Measurements from ENCODE around the gene MLH3.

The MLH3 gene

GRCh38 chr14:75048101-75048500 lies 3.2 kb downstream of the MLH3 start:
- H3K4me1 ChIP-seq (ENCODE audit: control insufficient read depth, insufficient read depth, low read length), result peaks cover 46% of the 10 kb centered on the region
- H3K36me3 ChIP-seq (ENCODE audit: insufficient read depth, low read length), result peaks cover 4% of the 10 kb centered on the region
- H3K9ac ChIP-seq (ENCODE audit: low read depth, low read length), result no peak overlapping the region
- no peaks in the 10 kb centered on the region for H3K9me3 ChIP-seq (replicated peaks; ENCODE audit: low read length)
- H3K27me3 ChIP-seq (ENCODE audit: control insufficient read depth, insufficient read depth, low read length), result no peaks in the 10 kb centered on the region
- no peak overlapping the region for H3K4me2 ChIP-seq (ENCODE audit: low read length)
- H3K4me3 ChIP-seq (ENCODE audit: low read length), result no peak overlapping the region

- Histone ChIP-seq H3K4me1 (ENCODE audit: control insufficient read depth, insufficient read depth, low read length) (peaks cover 46% of the 10 kb centered on the region), H3K36me3 (ENCODE audit: insufficient read depth, low read length) (peaks cover 4% of the 10 kb centered on the region), H3K4me3 (ENCODE audit: low read length) (no peak overlapping the region), H3K9me3 (replicated peaks; ENCODE audit: low read length) (no peaks in the 10 kb centered on the region), H3K4me2 (ENCODE audit: low read length) (no peak overlapping the region), H3K27me3 (ENCODE audit: control insufficient read depth, insufficient read depth, low read length) (no peaks in the 10 kb centered on the region), H3K9ac (ENCODE audit: low read depth, low read length) (no peak overlapping the region)
Observed at GRCh38 chr14:75047506-75047905, 3.8 kb downstream of the MLH3 start.

- H3K9ac ChIP-seq (ENCODE audit: low read depth, low read length), result no peak overlapping the region
- no peaks in the 10 kb centered on the region for H3K9me3 ChIP-seq (replicated peaks; ENCODE audit: low read length)
- no peak overlapping the region for H3K4me2 ChIP-seq (ENCODE audit: low read length)
- peaks cover 4% of the 10 kb centered on the region for H3K36me3 ChIP-seq (ENCODE audit: insufficient read depth, low read length)
- H3K4me1 ChIP-seq (ENCODE audit: control insufficient read depth, insufficient read depth, low read length), result peaks cover 50% of the 10 kb centered on the region
- H3K27me3 ChIP-seq (ENCODE audit: control insufficient read depth, insufficient read depth, low read length), result no peaks in the 10 kb centered on the region
- H3K4me3 ChIP-seq (ENCODE audit: low read length), result no peak overlapping the region
Observed at GRCh38 chr14:75046899-75047298, 4.4 kb downstream of the MLH3 start.

GRCh38 chr14:75046275-75046674 lies 5.0 kb downstream of the MLH3 start:
- peaks cover 7% of the 10 kb centered on the region for H3K36me3 ChIP-seq (ENCODE audit: insufficient read depth, low read length)
- no peaks in the 10 kb centered on the region for H3K9me3 ChIP-seq (replicated peaks; ENCODE audit: low read length)
- H3K4me2 ChIP-seq (ENCODE audit: low read length), result no peak overlapping the region
- no peak overlapping the region for H3K4me3 ChIP-seq (ENCODE audit: low read length)
- H3K4me1 ChIP-seq (ENCODE audit: control insufficient read depth, insufficient read depth, low read length), result peaks cover 55% of the 10 kb centered on the region
- H3K27me3 ChIP-seq (ENCODE audit: control insufficient read depth, insufficient read depth, low read length), result no peaks in the 10 kb centered on the region
- no peak overlapping the region for H3K9ac ChIP-seq (ENCODE audit: low read depth, low read length)

- Histone ChIP-seq H3K4me1 (ENCODE audit: control insufficient read depth, insufficient read depth, low read length) (peaks cover 41% of the 10 kb centered on the region), H3K4me2 (ENCODE audit: low read length) (peak overlapping the region; percentile 11), H3K4me3 (ENCODE audit: low read length) (no peak overlapping the region), H3K27me3 (ENCODE audit: control insufficient read depth, insufficient read depth, low read length) (no peaks in the 10 kb centered on the region), H3K9me3 (replicated peaks; ENCODE audit: low read length) (no peaks in the 10 kb centered on the region), H3K9ac (ENCODE audit: low read depth, low read length) (no peak overlapping the region), H3K36me3 (ENCODE audit: insufficient read depth, low read length) (peaks cover 8% of the 10 kb centered on the region)
Observed at GRCh38 chr14:75044752-75045151, 6.5 kb downstream of the MLH3 start.

DNA sequence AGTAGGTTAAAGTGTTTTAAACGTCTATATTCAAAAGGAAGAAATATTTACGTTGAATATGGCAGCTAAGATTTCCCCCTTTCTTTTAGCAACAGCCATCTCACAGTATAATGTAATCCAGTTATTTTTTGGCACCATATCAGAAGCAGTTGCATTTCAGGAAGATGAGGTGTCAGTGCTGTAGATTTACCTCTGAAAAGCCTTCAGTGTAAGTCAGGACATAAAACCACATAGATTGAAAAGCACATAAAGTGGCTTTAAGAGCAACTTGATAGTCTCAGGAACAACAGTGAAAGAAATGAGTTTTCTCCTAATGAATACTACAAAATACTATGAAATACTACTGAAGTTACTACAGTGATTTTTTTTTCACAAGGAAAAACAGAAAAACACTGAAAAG lies 6.9 kb downstream of the MLH3 start:
- H3K4me2 ChIP-seq (ENCODE audit: low read length), result peak overlapping the region; percentile 11
- H3K27me3 ChIP-seq (ENCODE audit: control insufficient read depth, insufficient read depth, low read length), result no peaks in the 10 kb centered on the region
- H3K9ac ChIP-seq (ENCODE audit: low read depth, low read length), result no peak overlapping the region
- H3K9me3 ChIP-seq (replicated peaks; ENCODE audit: low read length), result no peaks in the 10 kb centered on the region
- peaks cover 37% of the 10 kb centered on the region for H3K4me1 ChIP-seq (ENCODE audit: control insufficient read depth, insufficient read depth, low read length)
- no peak overlapping the region for H3K4me3 ChIP-seq (ENCODE audit: low read length)
- peaks cover 9% of the 10 kb centered on the region for H3K36me3 ChIP-seq (ENCODE audit: insufficient read depth, low read length)

- H3K27me3 ChIP-seq (ENCODE audit: control insufficient read depth, insufficient read depth, low read length), result no peaks in the 10 kb centered on the region
- no peaks in the 10 kb centered on the region for H3K9me3 ChIP-seq (replicated peaks; ENCODE audit: low read length)
- peaks cover 22% of the 10 kb centered on the region for H3K4me1 ChIP-seq (ENCODE audit: control insufficient read depth, insufficient read depth, low read length)
- H3K4me2 ChIP-seq (ENCODE audit: low read length), result peak overlapping the region; percentile 9
- no peak overlapping the region for H3K9ac ChIP-seq (ENCODE audit: low read depth, low read length)
- H3K36me3 ChIP-seq (ENCODE audit: insufficient read depth, low read length), result peaks cover 14% of the 10 kb centered on the region
- H3K4me3 ChIP-seq (ENCODE audit: low read length), result no peak overlapping the region
Observed at GRCh38 chr14:75042035-75042434, 9.2 kb downstream of the MLH3 start.

DNA sequence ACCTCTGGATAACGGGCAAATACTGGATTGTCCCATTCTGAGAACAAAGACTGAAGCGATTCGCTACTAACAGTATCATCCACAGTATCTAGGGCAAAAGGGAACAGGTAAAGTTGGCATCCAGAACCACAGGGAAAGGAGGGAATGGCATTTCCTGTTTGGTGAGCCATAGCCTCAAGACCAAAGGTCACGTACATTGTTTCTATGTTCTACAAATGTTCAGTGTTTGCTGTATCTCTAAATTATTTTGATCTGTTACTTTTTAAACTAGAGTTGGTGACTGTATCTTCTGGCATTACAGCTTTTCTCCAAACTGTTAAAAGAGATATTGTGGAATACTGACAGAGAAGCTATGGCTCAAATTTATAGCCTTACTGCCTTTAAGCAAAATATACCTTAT lies 9.7 kb downstream of the MLH3 start:
- peaks cover 16% of the 10 kb centered on the region for H3K36me3 ChIP-seq (ENCODE audit: insufficient read depth, low read length)
- no peaks in the 10 kb centered on the region for H3K27me3 ChIP-seq (ENCODE audit: control insufficient read depth, insufficient read depth, low read length)
- no peak overlapping the region for H3K4me2 ChIP-seq (ENCODE audit: low read length)
- H3K9ac ChIP-seq (ENCODE audit: low read depth, low read length), result no peak overlapping the region
- H3K4me1 ChIP-seq (ENCODE audit: control insufficient read depth, insufficient read depth, low read length), result peaks cover 20% of the 10 kb centered on the region
- H3K9me3 ChIP-seq (replicated peaks; ENCODE audit: low read length), result no peaks in the 10 kb centered on the region
- H3K4me3 ChIP-seq (ENCODE audit: low read length), result no peak overlapping the region

- Histone ChIP-seq H3K36me3 (ENCODE audit: insufficient read depth, low read length) (peaks cover 16% of the 10 kb centered on the region), H3K4me2 (ENCODE audit: low read length) (no peak overlapping the region), H3K4me3 (ENCODE audit: low read length) (no peak overlapping the region), H3K9me3 (replicated peaks; ENCODE audit: low read length) (no peaks in the 10 kb centered on the region), H3K27me3 (ENCODE audit: control insufficient read depth, insufficient read depth, low read length) (no peaks in the 10 kb centered on the region), H3K4me1 (ENCODE audit: control insufficient read depth, insufficient read depth, low read length) (peaks cover 20% of the 10 kb centered on the region), H3K9ac (ENCODE audit: low read depth, low read length) (no peak overlapping the region)
Observed at GRCh38 chr14:75040959-75041358, 10.3 kb downstream of the MLH3 start.

DNA sequence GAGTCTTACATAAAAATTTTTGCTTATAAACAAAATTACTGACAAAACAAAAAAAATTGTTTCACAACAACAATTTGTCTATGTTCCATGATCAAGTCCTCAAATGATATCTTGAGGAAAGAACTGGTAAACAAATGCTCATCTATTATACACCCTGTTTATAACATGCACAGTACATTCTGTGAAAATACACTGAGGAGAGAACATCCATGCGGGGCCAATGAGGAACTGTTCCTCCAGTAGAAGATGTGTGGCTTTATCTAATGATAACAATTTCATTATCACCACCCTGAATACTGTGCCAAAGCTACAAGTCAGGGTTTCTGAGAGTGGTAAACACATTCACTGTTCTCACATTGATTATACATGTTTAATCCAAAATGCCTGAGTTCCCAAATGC lies 10.8 kb downstream of the MLH3 start:
- Histone ChIP-seq H3K9ac (ENCODE audit: low read depth, low read length) (no peak overlapping the region), H3K4me1 (ENCODE audit: control insufficient read depth, insufficient read depth, low read length) (peaks cover 20% of the 10 kb centered on the region), H3K27me3 (ENCODE audit: control insufficient read depth, insufficient read depth, low read length) (no peaks in the 10 kb centered on the region), H3K36me3 (ENCODE audit: insufficient read depth, low read length) (peaks cover 20% of the 10 kb centered on the region), H3K4me3 (ENCODE audit: low read length) (no peak overlapping the region), H3K4me2 (ENCODE audit: low read length) (no peak overlapping the region), H3K9me3 (replicated peaks; ENCODE audit: low read length) (no peaks in the 10 kb centered on the region)

GRCh38 chr14:75032939-75033338 lies 18.3 kb downstream of the MLH3 start:
- Histone ChIP-seq H3K4me1 (ENCODE audit: control insufficient read depth, insufficient read depth, low read length) (no peaks in the 10 kb centered on the region), H3K27me3 (ENCODE audit: control insufficient read depth, insufficient read depth, low read length) (no peaks in the 10 kb centered on the region), H3K9me3 (replicated peaks; ENCODE audit: low read length) (no peaks in the 10 kb centered on the region), H3K4me2 (ENCODE audit: low read length) (no peak overlapping the region), H3K36me3 (ENCODE audit: insufficient read depth, low read length) (peaks cover 32% of the 10 kb centered on the region), H3K4me3 (ENCODE audit: low read length) (no peak overlapping the region), H3K9ac (ENCODE audit: low read depth, low read length) (no peak overlapping the region)

DNA sequence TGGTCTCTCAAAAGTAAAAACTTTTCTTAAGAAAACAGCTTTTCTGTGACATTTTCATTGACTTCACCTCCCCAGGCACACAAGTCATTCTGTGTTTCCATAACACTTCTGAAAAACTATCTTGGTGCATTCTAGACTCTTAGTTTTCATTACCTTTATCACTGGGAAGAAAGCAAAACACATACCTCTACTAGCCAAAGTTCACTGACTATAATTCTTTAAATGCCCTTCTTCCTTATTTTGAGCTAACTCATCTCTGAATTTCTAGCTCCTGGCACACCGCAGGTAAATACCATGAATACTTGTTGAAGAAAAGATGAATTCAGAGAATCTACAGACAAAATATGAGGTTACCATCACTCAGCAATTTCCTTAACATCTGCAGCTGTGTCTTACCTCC lies 21.1 kb downstream of the MLH3 start:
- Histone ChIP-seq H3K4me3 (ENCODE audit: low read length) (no peak overlapping the region), H3K36me3 (ENCODE audit: insufficient read depth, low read length) (peaks cover 24% of the 10 kb centered on the region), H3K4me2 (ENCODE audit: low read length) (no peak overlapping the region), H3K27me3 (ENCODE audit: control insufficient read depth, insufficient read depth, low read length) (no peaks in the 10 kb centered on the region), H3K9me3 (replicated peaks; ENCODE audit: low read length) (no peaks in the 10 kb centered on the region), H3K4me1 (ENCODE audit: control insufficient read depth, insufficient read depth, low read length) (no peaks in the 10 kb centered on the region), H3K9ac (ENCODE audit: low read depth, low read length) (no peak overlapping the region)
